HG03342 (cell line): ENCODE results near the gene GIPC3.
"Not testable (repeated sequence)": the region's sequence is repeated elsewhere in the genome, so short reads cannot be mapped to it uniquely, and the experiment has no call there.

ENCODE experiments used
- ATAC-seq: cut with Tn5 transposase; IDR thresholded peaks from one replicate; pipeline ENCODE4 v1.9.1; 2021; ENCODE audit warnings: mild to moderate bottlenecking, moderate library complexity; ENCODE audit not compliant: unreplicated experiment

The GIPC3 gene

DNA sequence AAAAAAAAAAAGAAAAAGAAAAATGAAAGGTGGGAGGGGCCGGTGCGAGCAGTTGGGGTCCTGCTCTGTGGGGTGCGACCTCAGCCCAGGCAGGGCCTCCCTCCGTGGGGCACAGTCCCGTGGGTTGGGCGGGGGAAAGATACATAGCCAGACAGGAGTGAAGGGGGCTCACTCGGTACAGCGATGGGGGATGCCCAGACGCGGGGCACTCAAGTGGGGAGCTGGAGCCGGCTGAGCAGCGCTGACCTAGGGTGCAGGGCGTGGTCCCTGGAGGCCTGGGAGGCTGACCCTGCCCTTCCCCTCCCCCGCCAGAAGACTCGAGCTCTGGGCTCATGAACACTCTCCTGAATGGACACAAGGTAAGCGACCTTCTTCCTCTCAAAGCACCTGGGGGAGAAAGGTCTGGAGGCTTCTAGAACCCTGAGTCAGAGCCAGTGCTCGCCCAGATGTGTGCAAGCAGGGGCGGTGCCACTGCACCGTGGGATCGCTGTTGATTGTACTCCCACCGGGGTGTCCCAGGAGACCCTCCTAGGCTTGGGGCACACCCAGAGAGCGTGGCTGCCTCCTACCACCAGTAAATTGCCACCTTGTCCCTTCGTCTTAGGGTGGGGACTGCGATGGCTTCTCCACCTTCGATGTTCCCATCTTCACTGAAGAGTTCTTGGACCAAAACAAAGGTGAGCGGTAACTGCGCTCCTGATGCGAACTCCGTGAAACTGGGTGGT, 9.2 kb upstream of the GIPC3 start:
- ATAC-seq: no peak

DNA sequence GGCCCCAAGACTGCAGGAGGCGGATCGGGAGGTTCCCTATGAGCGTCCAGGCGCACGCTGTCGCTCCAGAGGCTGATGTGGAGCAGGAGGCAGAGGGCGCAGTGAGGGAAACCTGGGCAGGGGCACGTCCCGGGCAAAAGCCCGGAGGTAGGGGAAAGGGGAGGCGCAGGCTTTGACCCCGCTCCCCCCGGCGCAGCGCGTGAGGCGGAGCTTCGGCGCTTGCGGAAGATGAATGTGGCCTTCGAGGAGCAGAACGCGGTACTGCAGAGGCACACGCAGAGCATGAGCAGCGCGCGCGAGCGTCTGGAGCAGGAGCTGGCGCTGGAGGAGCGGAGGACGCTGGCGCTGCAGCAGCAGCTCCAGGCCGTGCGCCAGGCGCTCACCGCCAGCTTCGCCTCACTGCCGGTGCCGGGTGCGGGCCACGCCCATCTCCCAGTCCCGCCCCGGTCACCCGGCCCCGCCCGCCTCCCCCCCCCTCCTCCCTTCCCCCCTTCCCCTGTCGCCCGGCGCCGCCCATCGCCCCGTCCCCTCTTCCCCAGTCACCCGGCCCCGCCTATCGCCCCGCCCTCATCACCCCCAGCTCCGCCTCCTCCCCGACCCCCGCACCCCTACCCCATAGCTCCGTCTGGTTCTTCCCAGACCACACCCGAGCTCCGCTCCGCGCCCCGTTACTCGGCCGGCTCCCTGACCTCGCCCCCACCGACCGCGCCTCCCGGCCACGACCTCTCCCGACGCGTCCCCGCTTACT, 8.4 kb upstream of the GIPC3 start:
- ATAC-seq: no peak

DNA sequence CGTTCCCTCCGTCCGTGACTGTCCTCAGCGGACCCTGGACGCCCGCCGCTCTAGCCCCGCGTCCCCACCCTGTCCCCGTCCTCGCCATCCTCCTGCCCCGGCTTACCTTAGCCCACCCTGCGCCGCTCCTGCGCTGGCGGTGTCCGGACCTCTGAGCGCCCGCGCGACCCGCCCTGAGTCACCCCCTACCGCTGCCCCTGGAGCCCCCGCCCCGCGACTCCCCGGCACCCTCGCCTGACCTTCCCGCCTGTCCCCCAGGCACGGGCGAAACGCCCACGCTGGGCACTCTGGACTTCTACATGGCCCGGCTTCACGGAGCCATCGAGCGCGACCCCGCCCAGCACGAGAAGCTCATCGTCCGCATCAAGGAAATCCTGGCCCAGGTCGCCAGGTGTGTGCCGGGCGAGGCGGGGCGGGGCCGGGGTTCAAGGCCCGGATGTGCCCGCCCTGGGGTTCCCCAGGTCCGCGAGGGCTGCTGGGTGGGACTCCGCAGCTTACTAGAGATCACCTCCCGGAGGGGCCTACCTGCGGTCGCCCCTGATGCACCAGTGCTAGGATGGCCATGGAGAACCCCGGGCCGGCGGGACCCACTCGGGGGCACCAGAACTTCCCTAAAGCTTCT, 7.4 kb upstream of the GIPC3 start:
- no peak for ATAC-seq

DNA sequence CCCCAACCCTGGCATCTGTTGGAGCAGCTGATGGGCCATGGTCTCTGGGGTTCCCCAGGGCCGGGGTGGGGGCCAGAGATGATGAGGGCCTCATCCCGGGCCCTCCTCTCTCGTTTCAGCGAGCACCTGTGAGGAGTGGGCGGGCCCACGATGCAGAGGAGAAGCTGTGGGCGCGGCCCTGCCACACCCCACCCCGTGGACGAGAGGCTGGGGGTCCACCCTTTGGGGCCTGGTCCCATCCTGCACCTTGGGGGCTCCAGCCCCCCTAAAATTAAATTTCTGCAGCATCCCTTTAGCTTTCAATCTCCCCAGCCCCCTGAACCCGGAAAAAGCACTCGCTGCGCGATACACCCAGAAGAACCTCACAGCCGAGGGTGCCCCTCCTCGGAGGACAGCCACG, 6.9 kb upstream of the GIPC3 start:
- no peak for ATAC-seq

DNA sequence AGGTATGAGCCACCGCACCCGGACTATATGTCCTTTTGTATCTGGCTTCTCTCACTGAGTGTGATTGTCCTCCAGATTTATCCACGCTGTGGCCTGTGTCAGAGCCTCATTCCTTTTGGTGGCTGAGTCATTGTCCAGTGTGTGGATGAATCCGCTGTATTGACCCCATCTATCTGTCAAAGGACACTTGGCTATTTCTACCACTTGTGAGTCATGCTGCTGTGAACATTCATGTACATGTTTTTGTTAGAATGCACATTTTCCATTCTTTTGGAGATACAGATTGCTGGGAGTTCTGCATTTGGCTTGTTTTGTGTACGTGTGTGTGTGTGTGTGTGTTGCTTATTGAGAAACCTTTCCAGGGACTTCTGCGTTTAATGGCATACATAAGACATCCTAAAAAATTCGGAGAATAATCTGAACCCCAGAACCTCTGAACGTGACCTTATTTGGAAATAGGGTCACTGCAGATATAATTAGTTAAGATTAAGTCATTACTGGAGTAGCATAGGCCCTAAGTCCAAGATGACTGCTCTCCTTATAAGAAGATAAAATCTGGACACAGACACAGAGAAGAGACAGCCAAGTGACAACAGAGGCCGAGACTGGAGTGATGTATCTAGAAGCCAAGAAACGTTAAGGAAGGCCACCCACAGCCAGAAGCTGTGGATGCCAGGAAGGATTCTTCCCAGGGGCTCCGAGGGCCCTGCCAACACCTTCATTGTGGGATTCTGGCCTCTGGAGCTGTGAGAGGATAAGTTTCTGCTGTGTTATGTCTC, 4.9 kb upstream of the GIPC3 start:
- no peak for ATAC-seq

DNA sequence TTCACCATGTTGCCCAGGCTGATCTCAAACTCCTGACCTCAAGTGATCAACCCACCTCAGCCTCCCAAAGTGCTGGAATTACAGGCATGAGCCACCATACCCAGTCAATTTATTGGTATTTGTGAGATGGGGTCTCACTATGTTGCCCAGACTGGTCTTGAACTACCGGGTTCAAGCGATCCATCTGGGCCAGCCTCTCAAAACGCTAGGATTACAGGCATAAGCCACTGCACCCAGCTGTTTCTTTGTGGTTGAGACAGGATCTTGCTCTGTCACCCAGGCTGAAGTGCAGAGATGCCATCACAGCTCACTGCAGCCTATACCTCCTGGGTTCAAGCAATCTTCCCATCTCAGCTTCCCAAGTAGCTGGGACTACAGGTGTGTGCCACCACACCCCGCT, 3.5 kb upstream of the GIPC3 start:
- ATAC-seq: not testable (repeated sequence)

DNA sequence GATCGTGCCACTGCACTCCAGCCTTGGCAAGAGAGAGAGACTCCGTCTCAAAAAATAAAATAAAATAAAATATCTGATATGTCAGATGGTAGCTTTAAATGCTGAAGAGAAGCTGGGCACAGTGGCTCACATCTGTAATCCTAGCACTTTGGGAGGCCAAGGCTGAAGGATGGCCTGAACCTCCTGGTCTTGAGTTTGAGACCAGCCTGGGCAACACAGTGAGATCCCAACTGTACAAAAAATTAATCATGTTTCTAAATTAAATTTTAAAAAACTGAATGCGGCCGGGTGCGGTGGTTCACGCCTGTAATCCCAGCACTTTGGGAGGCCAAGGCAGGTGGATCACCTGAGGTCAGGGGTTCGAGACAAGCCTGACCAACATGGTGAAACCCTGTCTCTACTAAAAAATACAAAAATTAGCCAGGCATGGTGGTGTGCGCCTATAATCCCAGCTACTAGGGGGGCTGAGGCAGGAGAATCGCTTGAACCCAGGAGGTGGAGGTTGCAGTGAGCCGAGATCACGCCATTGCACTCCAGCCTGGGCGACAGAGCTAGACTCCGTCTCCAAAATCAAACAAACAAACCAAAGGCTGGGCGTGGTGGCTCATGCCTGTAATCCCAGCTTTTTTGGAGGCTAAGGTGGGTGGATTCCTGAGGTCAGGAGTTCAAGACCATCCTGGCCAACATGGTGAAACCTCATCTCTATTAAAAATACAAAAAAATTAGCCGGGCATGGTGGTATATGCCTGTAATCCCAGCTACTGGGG, 1.1 kb upstream of the GIPC3 start:
- not testable (repeated sequence) for ATAC-seq

DNA sequence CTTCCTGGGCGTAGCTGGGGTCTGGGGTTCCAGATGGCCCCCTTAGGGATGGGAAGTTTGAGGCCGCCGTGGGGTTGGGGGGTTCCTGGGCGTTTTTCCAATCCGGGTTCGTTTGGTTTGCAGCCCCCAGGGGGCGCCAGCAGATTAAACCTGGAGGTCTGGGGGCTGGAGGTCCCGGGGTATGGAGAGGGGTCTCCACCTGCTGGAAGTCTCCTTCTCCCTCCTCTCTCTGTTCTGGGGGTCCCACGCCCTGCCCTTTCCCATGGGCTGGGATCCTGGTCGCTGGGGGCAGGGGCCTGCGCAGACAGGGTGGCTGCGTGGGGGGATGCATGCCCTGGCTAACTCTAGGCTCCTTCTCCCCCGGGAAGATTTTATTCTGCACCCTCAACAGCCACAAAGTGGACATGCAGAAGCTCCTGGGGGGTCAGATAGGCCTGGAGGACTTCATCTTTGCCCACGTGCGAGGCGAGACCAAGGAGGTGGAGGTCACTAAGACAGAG, 899 bp downstream of the GIPC3 start:
- ATAC-seq: no peak

DNA sequence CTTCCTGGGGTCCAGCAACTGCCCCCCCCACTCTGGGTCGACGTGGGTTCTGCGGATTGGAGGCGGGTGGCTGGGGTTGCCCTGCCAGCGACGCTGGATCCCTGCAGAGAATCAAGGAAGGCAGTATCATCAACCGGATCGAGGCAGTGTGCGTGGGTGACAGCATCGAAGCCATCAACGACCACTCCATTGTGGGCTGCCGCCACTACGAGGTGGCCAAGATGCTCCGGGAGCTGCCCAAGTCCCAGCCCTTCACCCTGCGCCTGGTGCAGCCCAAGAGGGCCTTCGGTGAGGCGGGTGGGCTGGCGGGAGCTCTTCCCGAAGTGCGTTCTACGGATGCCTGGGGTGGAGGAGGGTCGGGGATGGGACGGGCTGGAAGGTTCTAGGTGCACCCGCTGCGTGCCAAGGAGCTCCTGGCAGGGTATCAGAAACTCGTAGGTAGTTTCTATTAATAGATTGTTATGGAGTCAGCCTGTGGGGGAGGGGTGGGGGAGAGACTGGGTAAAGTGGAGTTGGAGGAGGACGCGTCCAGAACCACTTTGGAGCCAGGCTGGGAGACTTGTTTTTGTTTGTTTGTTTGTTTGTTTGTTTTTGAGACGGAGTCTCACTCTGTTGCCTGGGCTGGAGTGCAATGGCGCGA, 1.5 kb downstream of the GIPC3 start:
- ATAC-seq: no peak

DNA sequence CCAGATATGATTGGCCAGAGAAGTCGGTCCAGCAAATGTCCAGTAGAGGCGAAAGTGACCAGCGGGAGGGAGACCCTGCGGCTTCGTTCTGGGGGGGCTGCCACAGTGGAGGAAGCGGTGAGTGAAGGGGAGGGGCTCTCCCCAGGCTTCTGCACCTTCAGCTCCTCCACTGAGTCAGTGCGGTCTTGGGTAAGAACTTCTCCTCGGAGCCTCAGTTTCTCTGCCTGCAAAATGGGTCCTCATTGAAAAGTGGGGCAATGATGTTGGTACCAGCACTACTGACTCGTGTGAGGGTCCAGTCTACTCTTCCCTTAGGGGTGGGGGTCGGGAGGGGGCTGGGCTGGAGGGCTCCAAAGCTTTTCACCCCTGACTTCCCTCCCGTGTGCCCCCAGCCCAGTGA, 4.2 kb downstream of the GIPC3 start:
- ATAC-seq: no peak

DNA sequence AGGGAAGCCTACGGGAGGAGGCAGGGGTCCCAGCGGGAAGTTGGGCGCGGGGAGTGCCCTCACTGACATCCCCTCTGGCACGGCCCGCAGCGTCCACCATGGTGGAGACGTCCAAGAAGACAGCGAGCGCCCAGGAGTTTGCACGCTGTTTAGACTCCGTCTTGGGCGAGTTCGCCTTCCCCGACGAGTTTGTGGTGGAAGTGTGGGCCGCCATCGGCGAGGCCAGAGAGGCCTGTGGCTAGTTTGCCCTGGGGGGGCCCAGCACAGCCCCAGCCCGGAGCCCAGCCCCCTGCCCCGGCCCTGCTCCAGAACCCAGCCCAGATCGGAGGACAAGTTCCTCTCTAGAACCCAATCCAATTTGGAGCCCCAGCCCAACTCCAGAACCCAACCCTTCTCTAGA, 4.7 kb downstream of the GIPC3 start:
- ATAC-seq: no peak

DNA sequence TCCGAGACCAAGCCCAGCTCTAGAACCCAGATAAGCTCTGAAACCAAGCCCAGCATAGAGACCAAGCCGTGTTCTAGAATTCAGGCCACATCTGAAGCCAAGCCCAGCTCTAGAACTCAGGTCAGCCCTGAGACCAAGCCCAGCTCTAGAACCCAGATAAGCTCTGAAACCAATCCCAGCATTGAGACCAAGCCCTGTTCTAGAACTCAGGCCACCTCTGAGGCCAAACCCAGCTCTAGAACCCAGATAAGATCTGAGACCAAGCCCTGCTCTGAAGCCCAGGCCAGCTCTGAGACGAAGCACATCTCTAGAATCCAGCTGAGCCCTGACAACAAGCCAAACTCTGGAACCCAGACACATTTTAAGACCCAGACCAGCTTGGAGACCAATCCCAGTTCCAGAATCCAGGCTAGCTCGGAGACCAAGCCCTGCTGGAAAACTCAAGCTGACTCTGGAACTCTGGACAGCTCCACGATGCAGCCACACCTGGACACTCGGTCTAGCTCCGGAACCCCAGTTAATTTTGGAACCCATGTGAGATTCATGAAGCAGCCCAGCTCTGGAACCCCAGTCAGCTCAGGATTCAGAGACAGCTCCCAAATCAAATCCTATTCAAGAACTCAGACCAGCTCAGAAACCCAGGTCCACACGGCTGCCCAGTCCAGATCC, 5.8 kb downstream of the GIPC3 start:
- ATAC-seq: no peak

DNA sequence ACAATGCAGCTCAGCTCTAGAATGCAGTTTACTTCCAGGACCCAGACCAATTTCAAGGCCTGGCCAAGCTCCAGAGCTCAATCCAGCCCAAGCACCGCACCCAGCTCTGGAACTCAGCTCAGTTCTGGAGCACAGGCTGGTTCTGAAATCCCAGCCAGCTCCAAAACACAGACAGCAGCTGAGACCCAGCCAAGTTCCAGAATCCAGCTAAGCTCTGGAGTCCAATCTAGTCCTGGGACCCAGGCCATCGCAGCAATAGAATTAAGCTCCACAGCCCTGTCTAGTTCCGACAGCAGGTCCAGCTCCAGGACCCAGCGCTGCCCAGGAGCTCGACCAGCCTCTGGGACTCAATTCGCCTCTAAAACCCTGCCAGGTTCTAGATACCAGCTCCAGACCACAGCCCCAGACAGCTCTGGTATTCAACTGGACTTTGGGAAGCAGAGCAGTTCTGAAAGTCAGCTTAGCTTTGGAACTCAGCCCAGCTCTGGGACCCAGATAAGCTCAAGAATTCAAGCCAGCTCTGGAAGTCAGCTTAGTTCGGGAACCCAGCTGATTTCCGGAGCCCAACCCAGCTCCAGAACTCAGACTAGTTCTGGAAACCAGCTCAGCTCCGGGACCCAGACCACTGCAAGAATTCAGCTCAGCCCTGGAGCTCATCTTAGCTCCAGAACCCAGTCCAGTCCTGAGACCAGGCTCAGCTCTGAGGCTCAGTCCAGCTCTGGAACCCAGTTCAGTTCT, 6.8 kb downstream of the GIPC3 start:
- ATAC-seq: no peak

DNA sequence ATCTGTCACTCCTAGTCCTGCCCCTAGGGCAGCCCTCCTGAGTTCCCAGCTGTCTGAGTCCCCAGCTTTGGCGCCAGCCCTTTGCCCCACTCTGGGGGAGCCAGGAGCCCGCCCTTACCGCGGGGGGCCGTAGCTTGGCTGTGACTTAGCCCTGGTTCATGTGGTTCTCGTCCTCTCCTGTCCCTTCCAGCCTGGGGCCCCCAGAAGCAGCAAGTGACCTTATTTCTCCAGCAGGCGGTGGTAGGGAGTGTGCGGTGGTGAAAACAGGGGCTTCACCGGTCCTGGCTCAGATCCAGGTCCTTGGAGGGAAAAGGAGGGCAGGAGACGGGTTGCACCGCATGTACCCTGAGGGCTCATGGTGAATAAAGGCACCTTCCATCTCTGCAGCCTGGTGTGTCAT, 7.9 kb downstream of the GIPC3 start:
- no peak for ATAC-seq

DNA sequence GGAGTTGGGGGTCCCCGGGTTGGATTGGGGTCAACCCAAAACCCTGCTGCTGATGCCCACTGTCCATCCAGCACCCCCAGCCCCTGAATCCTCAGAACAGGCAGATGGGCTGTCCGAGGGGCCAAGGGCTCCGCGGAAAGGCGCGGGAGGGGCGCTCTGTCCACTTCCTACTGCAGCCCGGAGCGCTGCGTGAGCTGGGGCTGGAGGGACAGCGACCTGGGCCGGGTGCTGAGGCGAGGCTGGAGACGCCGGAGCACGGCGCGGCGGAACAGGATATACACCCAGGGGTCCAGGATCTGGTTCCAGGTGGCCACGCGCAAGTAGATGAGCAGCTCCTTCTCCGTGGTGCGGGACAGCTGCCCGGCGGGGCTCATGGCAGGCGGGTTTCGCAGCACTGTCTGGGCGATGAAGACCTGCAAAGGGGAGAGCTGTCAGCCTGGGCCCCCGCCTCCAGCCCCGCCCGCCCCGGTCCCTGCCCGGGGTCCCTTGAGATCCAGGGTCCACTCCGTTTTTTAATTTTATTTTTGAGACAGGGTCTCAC, 10.3 kb downstream of the GIPC3 start:
- ATAC-seq: no peak

DNA sequence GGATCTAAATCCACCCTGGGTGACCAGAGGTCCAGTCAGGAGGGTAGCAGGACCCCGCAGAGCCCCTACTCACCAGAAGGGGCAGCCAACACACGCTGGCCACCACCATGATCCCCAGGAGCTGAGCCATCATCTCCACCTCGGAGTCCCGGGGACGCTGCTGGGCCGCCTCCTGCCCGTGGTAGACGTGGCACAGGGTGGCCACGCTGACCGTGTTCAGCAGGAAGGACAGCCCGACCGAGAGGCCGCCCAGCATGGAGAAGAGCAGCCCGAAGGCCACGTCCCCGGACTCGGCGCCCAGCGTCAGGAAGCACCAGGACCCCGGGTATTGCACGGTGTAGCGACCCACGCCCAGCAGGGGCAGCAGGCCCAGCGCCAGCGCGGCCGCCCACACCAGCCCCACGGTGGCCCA, 14.5 kb downstream of the GIPC3 start:
- no peak for ATAC-seq

DNA sequence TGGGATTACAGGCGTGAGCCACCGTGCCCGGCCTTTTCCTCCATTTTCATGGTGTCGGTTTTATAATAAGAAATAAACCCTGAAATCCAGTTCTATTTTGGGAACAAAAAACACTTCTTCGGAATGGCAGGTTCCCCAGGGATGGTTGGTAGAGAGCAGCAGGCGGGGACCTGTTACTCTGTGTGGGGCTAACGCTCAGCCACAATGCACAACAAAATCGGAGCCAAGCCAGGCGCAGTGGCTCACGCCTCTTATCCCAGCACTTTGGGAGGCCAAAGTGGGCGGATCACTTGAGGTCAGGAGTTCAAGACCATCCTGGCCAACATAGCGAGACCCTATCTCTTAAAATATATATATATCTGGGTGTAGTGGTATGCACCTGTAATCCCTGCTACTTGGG, 15.7 kb downstream of the GIPC3 start:
- ATAC-seq: no peak

DNA sequence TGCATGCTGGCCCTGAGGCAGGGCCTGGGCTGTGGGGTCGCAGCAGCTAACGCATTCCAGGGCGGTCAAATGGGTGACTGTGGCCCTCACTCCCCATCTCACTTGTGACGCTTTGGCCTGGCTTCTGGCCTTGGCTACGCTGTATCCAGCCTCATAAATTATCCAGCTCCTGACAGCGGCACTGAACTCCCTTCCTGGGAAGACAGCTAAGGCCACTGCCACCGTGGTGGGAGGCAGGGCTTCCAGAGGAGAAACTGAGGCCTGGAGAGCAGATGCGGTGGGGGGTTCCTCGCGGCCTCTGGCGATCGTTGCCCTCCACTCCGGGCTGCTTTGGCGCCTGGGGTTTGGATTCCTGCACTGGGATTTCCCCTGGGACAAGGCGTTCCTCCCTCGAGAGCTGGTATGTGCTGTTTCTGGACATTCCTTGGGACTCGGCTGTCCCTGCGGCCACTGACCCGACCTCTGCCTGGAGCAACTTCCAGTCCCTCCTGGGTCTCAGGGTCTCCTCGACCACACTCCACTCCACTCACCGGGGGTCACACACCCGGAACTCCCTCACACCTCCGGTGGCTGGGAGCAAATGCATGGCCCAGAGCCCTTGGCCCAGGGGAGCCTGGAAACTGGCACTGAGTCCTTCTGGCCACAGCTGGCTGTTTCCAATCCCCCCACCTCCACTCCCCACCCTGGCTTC, 18.0 kb downstream of the GIPC3 start:
- ATAC-seq: no peak
